Measurements from ENCODE around the gene PIH1D1.
"Not testable (repeated sequence)": the region's sequence is repeated elsewhere in the genome, so short reads cannot be mapped to it uniquely, and the experiment has no call there.

The PIH1D1 gene

GRCh38 chr19:49479975-49480628 lies 28.5 kb upstream of the PIH1D1 start:
- no peak for DNase-seq

- DNase-seq: peak; percentile 81
Measured at GRCh38 chr19:49475995-49476880, 24.6 kb upstream of the PIH1D1 start.

- DNase-seq: peak; percentile 24
Measured at GRCh38 chr19:49475191-49475917, 23.7 kb upstream of the PIH1D1 start.

GRCh38 chr19:49474542-49474924 lies 22.9 kb upstream of the PIH1D1 start:
- no peak for DNase-seq

GRCh38 chr19:49473868-49474541 lies 22.4 kb upstream of the PIH1D1 start, which contains the start of gene FLT3LG:
FLT3LG (plus strand) TSS chr19:49474215; CDS start chr19:49474640, 425 bp downstream.
- DNase-seq: peak; percentile 92

- DNase-seq: not testable (repeated sequence)
Measured at GRCh38 chr19:49473501-49473867, 21.9 kb upstream of the PIH1D1 start.

- DNase-seq: no peak
Measured at GRCh38 chr19:49472936-49473335, 21.3 kb upstream of the PIH1D1 start.

- no peak for DNase-seq
Measured at GRCh38 chr19:49470615-49470978, 19.0 kb upstream of the PIH1D1 start.

GRCh38 chr19:49469828-49470614 lies 18.4 kb upstream of the PIH1D1 start:
- peak; percentile 77 for DNase-seq

GRCh38 chr19:49468746-49469447 lies 17.3 kb upstream of the PIH1D1 start:
- peak; percentile 76 for DNase-seq

- no peak for DNase-seq
Measured at GRCh38 chr19:49468199-49468598, 16.6 kb upstream of the PIH1D1 start.

GRCh38 chr19:49465371-49465770 lies 13.8 kb upstream of the PIH1D1 start:
- DNase-seq: no peak

- no peak for DNase-seq
Measured at GRCh38 chr19:49463960-49464740, 12.5 kb upstream of the PIH1D1 start.

- DNase-seq: no peak
Measured at GRCh38 chr19:49462492-49462891, 10.9 kb upstream of the PIH1D1 start.

GRCh38 chr19:49461656-49462055 lies 10.0 kb upstream of the PIH1D1 start:
- DNase-seq: no peak

- not testable (repeated sequence) for DNase-seq
Measured at GRCh38 chr19:49461130-49461529, 9.5 kb upstream of the PIH1D1 start.

- no peak for DNase-seq
Measured at GRCh38 chr19:49459388-49459787, 7.8 kb upstream of the PIH1D1 start.

- no peak for DNase-seq
Measured at GRCh38 chr19:49458567-49458903, 6.9 kb upstream of the PIH1D1 start.

- DNase-seq: no peak
Measured at GRCh38 chr19:49456326-49456725, 4.7 kb upstream of the PIH1D1 start.

GRCh38 chr19:49455773-49456172 lies 4.2 kb upstream of the PIH1D1 start:
- no peak for DNase-seq

GRCh38 chr19:49453757-49454240 lies 2.2 kb upstream of the PIH1D1 start:
- DNase-seq: no peak
